ENCODE results near the gene FKBP6.

- TF ChIP-seq KLF8 (tag by site-specific recombination; IDR thresholded peaks at IDR 0.05) (no peak), ZNF311 (tag by site-specific recombination; IDR thresholded peaks at IDR 0.05; ENCODE audit: borderline replicate concordance) (no peak), ZNF274 (IDR thresholded peaks at IDR 0.05; ENCODE audit: low read length) (no peak), ZNF274 (tag by site-specific recombination; IDR thresholded peaks at IDR 0.05; ENCODE audit: borderline replicate concordance) (no peak)
Measured at GRCh38 chr7:73338321-73338720, 10.4 kb downstream of the FKBP6 start.

Data from HEK293 (cell line).